NCI-H526 (cell line): Measurements from ENCODE around the gene SYNDIG1.

Experiments used
- DNase-seq, 2 experiments: peaks; one replicate each; lab custom pipeline; 2025; lab: John Stamatoyannopoulos, UW

Gene SYNDIG1

DNA sequence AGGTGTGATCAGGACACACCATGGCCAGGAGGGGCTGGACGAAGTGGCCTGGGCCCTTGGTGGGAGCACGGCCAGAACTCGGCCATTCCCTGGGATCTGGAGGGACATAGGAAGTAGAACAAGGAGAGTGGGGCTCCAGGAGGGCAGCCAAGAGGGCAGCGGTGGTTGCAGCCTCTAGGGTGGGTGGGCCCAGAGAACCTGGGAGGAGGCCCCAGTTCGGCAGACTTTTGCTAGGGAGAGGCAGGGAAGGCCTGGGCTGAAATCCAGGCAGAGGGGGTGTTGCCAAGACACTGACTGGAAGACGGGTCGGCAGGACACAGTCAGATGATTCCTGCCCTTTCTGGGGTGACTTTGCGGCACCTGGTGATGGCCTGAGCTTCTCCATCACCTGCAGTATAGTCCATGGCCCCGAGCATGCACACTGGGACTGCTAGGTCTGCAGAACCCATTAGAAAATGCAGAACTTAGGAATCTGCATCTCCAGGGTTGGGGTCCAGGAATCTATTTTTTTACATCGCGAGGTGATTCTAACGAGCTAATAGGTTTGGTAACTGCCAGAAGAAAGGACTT, 224.8 kb downstream of the SYNDIG1 start:
- no peak for DNase-seq

DNA sequence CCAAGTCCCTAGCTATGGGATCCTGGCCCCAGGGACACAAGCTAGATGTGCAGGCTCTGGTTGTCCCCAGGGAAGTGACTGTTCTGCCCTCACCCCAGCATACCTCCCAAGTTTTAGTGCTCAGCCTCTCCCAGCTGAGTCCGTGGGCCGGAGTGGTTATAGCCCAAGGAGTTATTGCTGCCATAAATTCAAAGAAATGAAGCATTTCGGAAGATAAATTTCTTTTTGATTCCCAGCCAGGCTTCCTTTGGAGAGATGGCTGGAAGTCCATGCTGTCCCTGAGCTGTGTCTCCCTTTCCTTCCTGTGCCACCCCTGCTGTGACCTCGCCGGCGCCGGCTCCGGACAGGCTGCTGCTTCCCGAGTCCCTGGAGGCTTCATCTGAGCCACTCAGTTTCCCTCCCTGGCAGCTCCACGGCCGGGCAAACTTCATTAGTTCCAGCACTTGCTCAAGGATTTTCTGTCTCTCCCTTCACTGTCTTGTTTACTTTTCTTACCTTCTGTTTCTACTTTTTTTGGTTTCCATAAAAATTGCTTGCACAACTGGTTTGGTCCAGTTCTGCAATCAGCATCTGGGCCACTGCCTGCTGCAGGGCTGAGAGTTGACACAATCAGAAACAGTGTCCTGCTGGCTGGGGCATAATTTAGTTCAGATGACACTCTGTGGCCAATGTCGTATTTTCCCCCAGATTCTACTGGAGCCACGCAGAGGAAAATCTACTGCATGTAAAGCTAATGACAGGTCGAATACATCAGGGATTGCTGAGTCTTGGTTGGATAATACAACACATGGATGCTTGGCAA, 225.5 kb downstream of the SYNDIG1 start:
- no peak for DNase-seq

DNA sequence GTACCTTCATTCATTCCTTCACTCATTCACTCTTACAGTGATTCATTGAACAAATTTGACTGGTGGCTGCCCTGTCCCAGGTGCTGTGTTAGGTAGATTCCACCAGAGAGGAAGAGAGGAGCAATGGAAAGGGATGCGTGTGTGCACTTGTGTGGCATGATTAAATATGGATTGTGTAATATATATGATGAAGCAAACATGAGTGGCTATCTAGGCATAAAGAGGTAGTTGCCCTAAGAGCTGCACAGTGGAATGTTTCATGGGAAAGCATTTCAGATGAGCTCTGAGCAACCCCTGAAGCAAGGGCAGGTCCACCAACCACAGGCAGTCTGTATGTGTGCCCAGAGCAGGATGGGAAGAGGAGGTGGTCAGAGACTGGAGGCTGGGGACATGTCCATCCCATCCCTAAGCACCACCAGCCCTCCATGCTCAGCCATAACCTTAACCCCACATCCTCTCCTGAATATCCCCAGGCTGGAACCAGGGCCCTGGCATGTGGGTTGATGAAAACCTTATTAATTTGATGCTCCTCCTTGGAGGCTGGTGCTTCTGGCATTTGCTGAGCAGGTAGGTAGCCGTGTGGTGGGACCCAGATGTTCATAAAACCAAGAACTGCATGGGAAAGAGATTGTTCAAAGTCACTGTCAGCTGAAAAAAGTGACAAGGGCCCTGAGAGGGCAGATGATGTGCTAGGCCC, 226.2 kb downstream of the SYNDIG1 start:
- no peak for DNase-seq

DNA sequence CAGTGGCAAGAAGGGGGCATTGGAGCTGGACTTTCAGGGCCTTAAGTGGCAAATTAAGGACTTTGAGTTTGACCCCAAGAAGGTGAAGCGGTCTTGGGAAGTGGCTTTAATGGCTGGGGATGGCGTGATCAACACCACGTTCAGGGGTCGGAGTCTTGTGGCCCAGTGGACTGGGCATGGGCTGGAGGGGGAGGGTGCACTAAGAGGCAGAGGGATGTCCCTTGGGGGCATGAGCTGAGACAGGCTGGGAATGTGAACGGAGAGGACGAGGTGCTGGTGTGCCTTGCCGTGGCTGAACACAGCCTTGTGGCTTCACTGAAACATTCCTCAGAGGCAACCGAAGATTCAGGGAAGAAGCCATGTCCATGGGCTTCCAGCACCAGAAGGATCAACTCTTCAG, 227.0 kb downstream of the SYNDIG1 start:
- no peak for DNase-seq

DNA sequence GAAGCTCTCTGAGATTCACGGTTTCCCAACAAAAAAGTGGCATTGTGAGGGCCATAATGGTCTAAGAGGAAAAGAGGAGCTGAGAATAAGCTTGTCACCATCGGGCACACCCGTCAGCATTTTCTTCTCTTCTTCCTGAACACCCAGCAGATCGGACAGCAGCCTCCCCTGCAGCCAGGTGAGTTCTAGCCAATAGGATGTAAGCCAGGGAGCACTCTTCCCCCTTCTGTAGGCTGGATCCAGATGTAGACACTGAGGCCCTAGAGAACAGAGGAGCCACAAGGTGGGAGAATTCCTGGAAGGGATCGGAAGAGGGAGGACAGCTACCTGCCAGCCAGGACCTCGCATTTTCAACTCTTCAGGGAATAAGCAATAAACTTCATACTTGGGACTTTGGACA, 228.0 kb downstream of the SYNDIG1 start:
- DNase-seq = no peak

DNA sequence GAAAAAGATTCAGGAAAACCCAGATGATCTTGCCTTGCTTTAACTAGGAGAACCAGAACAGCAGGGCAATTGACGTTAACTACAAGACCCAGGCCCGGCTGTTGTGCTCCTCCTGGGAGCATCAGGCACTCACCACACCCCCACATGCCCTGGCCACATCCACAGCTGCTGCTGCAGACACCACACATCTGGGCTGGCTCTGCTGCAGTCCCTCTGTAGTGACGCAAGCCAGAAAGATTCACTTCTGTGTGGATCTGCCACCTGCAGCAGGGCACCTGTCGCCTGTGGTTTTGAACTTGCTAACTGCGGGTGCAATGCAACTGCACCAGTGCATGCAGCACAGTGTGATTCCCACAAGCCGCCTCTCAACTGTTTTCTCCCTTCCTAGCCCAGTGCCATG, 228.8 kb downstream of the SYNDIG1 start:
- DNase-seq = no peak

DNA sequence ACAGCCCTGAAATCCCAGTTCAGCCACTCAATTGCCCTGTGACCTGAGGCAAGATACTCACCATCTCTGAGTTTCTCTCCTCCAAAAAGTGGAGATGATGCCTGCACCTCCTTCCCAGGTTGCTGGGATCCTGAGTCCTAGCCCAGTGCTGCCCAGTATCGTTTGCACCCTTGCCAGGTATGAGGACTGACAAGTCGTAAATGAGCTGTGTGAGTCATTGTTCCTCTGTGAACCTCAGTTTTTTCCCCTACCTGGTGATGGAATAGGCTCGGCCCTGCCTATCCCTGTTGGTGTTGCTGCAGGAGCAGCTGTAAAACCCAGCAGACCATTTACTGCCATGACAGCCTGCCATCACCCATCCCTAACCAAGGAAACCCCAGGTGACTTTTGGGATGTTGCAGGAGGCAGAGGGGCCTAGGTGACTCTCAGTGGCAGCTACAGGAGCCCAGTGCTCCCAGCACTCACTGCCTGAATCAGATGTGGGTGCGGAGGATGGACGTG, 229.3 kb downstream of the SYNDIG1 start:
- DNase-seq = no peak

DNA sequence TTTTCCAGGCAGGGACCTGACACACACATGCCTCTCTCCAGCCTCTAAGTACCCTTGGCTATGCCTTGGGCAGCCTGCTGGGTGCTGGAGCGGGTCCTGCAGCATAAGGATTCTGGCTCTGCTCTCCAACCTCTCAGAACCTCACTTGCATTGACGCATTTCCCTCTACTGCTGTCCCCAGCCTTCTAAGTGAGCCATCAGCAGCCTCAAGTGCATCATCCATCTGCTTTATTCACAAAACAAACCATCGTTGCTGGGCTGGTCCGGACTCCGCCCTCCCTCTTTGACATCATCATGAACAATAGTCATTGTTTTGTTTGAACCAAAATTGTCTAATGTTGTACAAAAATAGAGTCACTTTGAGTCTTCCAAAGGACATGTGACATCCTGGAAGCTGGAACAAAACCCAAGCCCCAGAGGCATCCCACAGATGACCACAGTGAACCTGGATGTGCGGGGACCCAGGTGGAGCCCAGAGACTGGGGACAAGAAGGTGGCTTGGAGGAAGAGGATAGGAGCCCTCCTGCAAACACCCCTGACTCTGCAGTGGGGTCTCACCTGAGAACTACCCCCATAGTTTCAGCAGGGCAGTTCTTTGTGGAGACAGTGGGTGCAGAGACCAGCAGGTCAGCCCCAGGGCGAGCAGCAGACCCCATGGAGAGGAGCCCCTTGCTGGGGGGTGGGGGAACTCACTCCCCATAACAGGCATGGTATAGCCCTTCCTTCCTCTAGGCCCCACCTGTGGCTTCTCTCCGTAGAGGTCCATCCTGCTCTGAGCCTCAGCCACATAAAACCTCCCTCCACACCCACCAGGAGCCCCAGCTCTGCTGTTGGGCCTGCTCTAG, 230.1 kb downstream of the SYNDIG1 start:
- DNase-seq = no peak

DNA sequence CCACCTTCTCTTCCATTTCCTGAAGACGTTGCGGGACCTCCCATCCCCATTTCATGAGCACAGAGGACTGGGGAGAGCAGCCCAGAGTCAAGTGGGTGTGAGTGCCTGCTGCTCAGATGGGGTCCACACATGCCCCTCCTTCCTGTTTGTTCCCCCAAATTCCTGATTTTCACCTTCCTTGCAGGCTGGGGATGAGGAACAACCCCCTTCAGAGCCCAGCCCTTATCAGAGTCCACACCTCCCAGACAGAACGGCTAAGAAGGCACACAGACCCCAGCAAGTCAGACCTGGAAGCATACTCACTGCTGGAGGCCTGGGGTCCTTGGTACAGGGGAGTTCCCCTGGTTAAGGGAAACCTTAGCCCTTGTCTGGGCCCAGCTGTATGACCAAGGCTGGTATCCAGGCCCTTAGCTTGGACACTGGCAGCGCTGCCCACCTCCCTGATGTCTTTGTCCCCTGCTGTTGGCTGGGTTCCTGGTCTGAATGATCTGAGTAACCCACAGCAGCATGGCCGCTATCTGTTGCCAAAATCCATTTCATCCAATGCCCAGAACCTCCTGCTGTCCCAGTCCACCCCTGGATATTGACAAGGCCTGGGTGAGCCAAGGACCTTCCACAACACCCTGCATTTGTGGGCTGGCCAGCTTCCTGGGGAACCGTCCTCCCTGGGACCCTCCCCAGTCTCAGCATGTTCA, 230.9 kb downstream of the SYNDIG1 start:
- no peak for DNase-seq

DNA sequence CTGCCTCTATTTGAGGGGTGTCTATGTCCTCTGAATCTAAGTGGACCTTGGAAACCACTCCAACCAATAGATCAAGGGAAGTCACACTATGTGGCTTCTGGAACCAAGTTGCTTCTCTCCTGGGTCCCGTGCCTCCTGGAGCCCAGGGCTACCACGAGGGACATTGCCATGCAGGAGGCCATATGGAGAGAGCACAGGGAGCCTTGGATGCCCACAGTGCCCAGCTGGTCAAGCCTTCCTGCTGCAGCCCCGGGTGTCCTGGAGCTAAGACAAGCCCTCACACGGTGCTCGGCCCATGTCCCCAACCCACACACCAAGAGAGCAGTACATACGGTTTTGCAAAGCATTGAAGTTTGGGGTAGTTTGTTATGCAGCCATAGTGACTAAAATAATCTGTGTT, 231.6 kb downstream of the SYNDIG1 start:
- no peak for DNase-seq

DNA sequence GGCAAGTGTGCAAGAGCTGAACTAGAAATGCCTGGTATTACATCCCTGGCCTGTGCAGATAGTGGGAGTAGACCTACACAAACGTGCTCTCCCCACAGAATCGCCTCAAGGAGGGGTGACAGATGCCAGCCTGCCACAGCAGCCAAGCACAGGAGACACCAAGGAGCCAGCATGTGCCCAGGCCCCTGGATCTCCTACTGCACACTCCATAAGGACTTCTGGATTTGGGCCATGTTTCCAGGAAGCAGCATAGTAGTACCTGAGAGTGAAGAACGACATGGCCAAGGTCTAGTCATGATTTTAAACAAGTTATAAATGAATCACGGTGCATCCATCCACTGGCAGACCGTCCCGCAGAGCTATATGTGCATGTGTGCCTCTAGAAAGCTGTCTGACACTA, 232.2 kb downstream of the SYNDIG1 start:
- DNase-seq = no peak

DNA sequence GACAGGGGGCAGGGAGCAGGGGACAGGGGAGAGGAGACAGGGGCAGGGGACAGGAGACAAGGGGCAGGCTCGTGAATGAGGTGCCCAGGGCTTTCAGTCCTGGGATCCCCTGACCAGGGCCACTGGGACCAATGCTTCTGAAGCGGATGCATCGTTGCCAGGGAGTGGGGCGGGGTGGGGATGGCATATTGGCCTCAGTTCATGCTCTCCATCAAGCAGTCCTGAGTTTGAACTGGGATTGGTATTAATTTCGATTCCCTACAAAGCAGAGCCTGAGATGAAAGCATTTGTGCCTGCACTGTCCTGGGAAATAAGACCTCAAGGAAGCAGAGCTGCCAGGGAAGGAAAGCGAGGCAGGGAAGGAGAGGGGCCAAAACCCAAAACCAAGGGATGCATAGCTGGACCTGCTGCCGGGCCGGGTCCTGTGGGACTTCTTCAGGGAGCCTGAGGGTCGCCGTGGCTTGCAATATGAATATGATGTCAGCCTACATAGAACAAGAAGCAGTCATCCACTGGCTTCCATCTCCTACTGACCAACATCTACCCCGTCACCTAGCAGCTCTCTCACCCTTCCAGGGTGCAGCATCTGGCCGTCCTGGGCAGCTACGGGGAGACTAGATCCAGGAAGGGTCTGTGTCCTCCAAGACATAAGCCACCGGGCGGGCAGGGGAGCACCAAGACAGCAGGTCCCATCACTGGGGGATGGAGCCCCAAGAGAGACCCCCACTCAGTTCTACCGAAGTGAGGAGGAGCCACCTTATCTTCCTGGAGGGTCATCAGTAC, 233.3 kb downstream of the SYNDIG1 start:
- DNase-seq = no peak

DNA sequence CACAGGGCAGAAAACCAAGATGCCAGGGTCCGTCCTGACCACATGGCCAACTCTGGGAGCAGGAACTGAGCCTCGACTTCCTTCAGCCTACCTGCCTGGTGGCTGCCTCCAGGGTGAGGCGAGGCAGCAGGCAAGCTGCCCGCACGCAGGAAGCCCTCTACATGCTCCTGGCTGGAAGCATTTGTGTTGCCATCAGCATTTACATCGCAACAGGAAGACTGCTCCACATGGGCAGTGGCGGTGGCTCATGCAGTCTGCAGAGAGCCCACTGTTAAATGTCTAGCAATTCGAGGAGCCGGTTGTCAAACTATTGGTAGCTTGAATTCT, 233.8 kb downstream of the SYNDIG1 start:
- no peak for DNase-seq

DNA sequence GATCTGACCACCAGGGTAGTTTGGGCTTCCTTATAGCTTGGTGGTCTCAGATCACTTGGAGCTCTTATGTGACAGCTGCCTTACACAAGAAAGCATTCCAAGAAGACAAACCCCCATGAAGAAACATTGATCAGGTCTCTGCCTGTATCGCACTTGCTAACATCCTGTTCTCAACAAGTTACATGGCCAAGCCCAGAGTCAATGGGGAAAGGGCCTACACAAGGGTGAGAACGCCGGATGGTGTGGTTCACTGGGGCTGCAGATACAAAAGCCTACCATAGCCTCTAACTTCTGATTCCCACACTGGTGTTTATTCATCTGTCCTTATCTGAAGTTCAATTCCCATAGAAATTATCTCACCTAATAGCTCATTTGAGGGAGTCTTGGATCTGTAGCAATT, 235.5 kb downstream of the SYNDIG1 start:
- DNase-seq = no peak

DNA sequence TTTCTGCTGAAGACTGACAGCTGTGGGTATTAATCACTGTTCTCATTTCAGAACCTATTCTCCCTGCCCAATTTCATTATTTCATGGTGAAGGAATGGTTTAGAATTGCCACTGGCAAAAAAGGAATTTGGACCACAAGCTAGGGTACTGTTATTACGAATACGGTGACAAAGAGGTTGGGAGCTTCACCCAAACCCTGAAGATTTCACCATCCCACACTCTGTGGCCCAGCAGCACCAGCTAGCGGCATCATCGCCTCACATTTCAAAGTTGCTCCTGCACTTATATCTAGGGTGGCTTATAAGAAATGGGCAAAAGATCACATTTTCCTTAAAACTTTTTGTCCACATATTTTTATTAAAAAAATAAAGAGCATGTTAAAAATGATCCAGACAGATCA, 236.1 kb downstream of the SYNDIG1 start:
- DNase-seq = no peak

DNA sequence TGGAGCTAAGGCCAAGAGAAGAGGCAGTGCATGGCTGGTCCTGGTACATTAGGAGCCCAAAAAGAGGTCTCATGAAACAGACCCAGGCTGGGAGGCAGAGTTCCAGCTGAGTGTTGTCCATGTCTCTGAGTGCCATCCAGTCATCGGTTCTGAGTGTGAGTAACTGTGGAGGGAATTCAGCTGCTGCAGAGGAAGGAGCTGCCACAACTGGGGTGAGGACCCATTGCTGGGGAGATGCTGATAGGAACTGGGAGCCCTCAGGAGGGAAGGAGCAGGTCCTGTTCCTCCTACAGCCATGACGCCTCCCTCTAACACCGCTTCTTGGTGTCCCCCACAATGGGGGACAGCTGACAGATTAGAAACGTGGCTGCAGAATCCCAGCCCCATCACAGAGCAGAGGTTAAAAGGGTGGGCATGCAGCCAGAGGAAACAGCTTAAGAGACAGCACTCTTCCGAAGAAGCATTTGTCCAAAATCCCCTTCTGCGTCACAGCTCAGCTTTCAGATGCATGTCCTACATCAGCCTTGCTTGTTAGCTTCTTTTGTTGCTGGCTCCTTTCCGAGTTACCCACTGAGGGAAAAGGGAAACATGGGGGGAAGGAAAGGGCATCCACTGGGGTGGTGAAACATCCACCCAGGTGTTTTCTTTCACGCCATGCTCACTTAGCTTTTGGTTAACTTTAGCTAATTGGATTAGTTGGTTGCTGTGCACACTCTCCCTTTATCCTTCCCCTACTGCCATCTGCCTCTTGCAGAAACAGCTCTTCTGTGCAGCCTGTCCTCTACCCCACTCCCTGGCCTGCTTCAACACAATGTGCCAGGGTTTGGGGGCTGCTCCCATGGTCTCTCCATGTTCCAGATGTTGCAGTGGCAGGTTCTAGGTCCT, 239.2 kb downstream of the SYNDIG1 start:
- no peak for DNase-seq
